ENCODE measurements around the gene WNT3.
"Not testable (repeated sequence)": the region's sequence is repeated elsewhere in the genome, so short reads cannot be mapped to it uniquely, and the experiment has no call there.

The WNT3 gene

DNA sequence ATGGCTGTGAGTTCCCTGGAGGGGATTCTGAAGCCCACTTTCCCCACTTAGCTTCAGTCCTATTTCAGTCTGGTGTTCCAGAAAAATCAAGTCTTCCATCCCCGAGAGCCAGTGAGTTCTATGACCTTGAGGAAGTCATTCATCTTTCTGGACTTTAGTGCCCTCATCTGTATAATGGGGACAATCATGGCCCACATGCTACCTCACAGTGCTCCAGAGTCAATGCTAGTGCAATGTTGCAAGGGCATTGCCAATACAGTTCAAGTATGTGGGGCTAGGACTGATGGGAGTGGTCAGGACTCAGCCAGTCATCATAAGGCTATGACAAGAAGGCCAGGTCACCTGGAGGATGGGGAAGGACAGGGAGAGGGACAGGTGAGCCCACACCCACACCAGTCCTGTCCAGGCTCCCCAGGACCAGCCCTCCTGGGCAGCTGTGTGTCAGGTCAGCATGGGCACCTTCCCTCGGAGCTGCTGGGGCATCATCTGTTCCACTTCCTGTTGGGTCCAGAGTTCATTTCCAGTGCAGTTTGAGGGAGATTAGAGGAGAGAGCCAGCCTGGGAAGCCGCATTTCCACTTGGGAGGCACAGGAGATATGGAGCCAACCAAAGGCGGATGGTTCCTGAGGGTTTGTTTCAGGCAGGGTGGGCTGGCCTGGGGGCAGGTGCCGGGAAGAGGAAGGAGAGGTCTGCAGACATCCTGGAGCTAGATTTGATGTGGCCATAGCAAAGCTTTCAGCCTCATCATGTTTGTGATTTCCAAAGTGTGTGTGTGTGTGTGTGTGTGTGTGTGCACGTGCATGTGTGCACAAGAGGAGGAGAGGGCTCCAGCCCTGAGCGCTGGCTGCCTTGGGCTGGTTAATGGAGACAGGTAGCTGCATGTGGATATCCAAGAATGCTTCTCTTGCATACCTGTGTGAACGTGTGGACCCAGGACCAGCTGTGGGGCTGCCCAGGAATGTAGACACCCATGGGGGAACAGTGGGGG lies 29.0 kb upstream of the WNT3 start:
- Mint-ChIP-seq H3K9me3 (peaks cover 11% of the 10 kb centered on the region), H3K4me1 (ENCODE audit: low read depth) (peaks cover 3% of the 10 kb centered on the region), H3K27me3 (peaks cover 60% of the 10 kb centered on the region), H3K36me3 (ENCODE audit: low read depth) (peaks cover 11% of the 10 kb centered on the region), H3K4me3 (no peak overlapping the region), H3K27ac (no peak overlapping the region)

DNA sequence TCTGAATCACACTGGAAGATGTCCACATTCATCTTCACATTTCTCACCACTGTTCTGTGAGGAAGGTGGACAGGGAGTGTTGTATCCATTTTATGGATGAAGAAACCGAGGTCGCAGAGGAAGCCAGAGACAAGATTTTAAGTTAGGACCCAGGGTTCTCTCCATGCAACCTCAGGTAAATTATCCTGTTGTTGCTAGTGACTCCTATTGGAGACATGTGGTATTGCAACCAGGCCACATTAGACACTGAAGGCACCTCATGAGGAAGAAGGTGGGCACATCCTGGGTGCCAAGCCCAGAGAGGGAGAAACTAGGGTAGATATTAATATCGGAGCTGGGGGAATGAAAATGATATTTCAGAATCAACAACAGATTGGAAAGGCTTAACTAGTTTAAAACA lies 24.3 kb upstream of the WNT3 start:
- no peak overlapping the region for H3K27ac Mint-ChIP-seq
- H3K9me3 Mint-ChIP-seq, result peaks cover 12% of the 10 kb centered on the region
- peaks cover 11% of the 10 kb centered on the region for H3K36me3 Mint-ChIP-seq (ENCODE audit: low read depth)
- H3K4me3 Mint-ChIP-seq, result no peak overlapping the region
- H3K27me3 Mint-ChIP-seq, result peaks cover 45% of the 10 kb centered on the region
- H3K4me1 Mint-ChIP-seq (ENCODE audit: low read depth), result no peaks in the 10 kb centered on the region

DNA sequence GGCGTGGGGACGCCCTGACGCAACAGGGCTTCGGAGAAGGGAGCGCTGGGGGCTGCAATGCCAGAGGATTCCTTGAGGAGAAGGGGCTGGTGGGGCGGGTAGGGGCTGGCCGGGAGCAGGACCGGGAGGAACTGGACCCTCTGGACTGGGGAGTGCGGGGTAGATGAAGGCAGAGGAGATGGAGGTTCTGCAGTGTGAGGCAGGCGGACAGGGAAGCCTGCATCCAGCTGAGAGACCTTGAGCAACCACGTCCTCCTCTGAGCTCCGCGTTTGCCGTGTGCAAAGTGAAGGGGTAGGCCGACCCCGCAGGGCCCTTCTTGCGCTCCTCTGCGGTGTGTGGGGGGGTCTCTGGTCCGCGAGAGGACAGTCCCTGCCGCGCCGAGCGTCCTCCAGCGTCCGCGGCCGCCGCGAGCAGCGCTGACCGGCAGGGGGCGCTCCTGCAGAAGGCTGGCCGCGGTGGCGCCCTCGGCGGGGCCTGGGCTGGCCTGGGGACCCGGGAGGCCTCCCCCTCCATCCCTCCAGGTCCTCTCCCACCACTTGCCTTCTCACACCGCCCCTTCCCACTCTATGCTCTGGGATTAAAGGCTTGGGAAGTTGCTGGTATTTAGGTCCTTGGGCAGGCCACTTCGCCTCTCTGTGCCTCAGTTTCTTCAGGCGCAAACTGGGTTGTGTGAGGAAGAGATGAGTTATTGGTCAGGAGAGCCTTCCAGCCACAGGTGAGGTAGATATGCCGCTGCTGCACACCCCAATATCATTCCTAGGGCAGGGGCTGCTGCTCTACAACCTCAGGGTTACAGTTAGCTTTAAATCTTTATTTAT lies 23.3 kb upstream of the WNT3 start:
- peaks cover 12% of the 10 kb centered on the region for H3K9me3 Mint-ChIP-seq
- H3K4me1 Mint-ChIP-seq (ENCODE audit: low read depth), result no peaks in the 10 kb centered on the region
- peaks cover 11% of the 10 kb centered on the region for H3K36me3 Mint-ChIP-seq (ENCODE audit: low read depth)
- no peak overlapping the region for H3K27ac Mint-ChIP-seq
- no peak overlapping the region for H3K4me3 Mint-ChIP-seq
- peaks cover 35% of the 10 kb centered on the region for H3K27me3 Mint-ChIP-seq

DNA sequence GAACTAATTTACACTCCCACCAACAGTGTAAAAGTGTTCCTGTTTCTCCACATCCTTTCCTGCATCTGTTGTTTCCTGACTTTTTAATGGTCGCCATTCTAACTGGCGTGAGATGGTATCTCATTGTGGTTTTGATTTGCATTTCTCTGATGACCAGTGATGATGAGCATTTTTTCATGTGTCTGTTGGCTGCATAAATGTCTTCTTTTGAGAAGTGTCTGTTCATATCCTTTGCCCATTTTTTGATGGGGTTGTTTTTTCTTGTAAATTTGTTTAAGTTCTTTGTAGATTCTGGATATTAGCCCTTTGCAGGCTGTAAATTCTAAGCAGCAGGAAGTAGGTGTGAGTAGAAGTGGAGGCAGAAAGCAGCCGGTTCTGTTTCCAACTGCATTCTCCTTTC lies 22.1 kb upstream of the WNT3 start:
- Mint-ChIP-seq H3K36me3 (ENCODE audit: low read depth) (peaks cover 11% of the 10 kb centered on the region), H3K9me3 (peaks cover 12% of the 10 kb centered on the region), H3K27me3 (peaks cover 35% of the 10 kb centered on the region)
- H3K4me1 Mint-ChIP-seq (ENCODE audit: low read depth); H3K27ac Mint-ChIP-seq; H3K4me3 Mint-ChIP-seq: not testable (repeated sequence)

DNA sequence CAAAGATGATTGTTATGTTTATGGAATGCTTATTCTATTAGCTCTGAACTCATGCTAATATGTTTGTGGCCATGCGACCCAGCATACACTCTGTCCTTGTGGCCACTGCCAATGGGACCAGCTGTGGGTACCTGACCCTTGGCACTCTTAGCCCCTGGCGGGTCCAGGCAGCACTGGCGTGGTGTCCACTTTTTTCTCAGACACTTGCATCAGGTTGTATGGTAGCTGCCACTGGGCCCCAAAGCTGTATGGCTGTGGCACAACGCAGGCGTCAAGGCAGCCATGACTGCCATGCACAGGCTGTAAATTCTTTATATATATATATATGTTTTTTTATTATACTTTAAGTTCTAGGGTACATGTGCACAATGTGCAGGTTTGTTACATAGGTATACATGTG lies 20.7 kb upstream of the WNT3 start:
- Mint-ChIP-seq H3K9me3 (peaks cover 12% of the 10 kb centered on the region), H3K27me3 (peaks cover 35% of the 10 kb centered on the region), H3K4me3 (no peak overlapping the region), H3K4me1 (ENCODE audit: low read depth) (peaks cover 5% of the 10 kb centered on the region), H3K36me3 (ENCODE audit: low read depth) (peaks cover 11% of the 10 kb centered on the region), H3K27ac (no peak overlapping the region)

DNA sequence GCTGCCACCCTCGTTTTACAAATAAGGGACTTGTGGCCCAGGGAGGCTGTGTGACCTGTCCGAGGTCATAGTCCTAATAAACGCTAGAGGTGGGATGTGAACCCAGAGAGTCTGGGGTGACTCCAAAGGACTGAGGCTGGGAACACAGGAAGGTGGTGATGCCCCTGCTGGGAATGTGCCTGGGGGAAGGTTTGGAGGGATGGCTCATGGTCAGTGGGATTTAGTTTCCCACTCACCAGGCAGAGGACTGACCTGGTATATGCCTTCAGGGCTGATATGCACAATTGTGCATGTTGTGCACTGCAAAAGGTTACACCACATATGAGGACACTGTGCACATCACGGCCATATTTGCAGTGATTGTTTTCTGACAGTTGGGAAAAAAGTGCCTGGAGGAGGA lies 19.0 kb upstream of the WNT3 start:
- H3K27me3 Mint-ChIP-seq, result peaks cover 23% of the 10 kb centered on the region

DNA sequence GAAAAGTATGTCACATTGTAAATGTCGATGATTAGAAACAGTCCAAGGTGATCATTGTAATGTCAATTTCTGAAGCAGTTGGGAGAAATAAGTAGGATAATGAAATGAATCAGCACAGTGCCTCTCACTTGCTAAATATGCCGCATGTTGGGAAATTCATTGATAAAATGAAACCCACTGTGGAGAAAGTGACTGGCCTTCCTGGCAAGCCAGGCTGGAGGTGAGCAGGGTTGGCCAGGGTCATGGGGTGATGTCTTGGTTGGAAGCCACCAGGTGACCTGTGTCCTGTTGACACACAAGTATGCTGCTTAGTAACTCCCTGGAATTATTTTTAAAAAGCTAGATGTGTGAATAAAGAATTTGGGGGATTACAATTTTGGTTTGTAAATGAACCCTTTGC lies 18.0 kb upstream of the WNT3 start:
- Mint-ChIP-seq H3K27me3 (peaks cover 19% of the 10 kb centered on the region), H3K36me3 (ENCODE audit: low read depth) (no peaks in the 10 kb centered on the region), H3K9me3 (no peaks in the 10 kb centered on the region), H3K4me1 (ENCODE audit: low read depth) (peaks cover 5% of the 10 kb centered on the region), H3K4me3 (no peak overlapping the region), H3K27ac (no peak overlapping the region)

More for the DNA sequence above, 19.0 kb upstream of the WNT3 start:
- Mint-ChIP-seq H3K4me3 (no peak overlapping the region), H3K4me1 (ENCODE audit: low read depth) (peaks cover 5% of the 10 kb centered on the region), H3K36me3 (ENCODE audit: low read depth) (no peaks in the 10 kb centered on the region), H3K27ac (no peak overlapping the region), H3K9me3 (peaks cover 1% of the 10 kb centered on the region)

DNA sequence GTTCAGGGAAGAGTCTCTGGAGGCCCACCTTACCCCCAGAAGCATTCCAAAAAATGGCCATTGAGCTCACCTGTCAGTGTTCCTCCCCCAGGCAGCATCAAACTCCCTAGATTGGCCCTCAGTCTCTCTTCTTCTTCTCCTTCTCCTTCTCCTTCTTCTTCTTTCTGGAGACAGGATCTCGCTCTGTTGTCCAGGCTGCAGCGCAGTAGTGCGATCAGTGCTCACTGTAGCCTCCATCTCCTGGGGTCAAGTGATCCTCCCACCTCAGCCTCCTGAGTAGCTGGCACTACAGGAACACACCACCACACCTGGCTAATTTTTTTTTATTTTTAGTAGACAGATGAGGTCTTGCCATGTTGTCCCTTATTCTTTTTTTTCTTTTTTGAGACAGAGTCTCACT lies 16.4 kb upstream of the WNT3 start:
- H3K4me3 Mint-ChIP-seq, result no peak overlapping the region
- H3K27me3 Mint-ChIP-seq, result peaks cover 7% of the 10 kb centered on the region
- no peaks in the 10 kb centered on the region for H3K36me3 Mint-ChIP-seq (ENCODE audit: low read depth)
- H3K4me1 Mint-ChIP-seq (ENCODE audit: low read depth), result peaks cover 5% of the 10 kb centered on the region
- no peak overlapping the region for H3K27ac Mint-ChIP-seq
- no peaks in the 10 kb centered on the region for H3K9me3 Mint-ChIP-seq

DNA sequence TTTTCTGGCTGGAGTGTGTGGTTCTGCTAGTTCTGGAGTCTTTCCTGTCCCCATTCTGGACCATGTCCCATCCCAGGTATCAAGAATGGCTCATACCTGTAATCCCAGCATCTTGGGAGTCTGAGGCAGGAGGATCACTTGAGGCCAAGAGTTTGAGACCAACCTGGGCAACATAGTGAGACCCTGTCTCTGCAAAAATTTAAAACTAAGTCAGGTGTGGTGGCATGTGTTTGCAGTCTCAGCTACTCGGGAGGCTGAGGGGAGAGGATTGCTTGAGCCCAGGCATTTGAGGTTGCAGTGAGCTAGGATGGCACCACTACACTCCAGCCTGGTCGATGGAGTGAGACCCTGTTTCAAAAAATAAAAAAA lies 15.3 kb upstream of the WNT3 start:
- Mint-ChIP-seq H3K36me3 (ENCODE audit: low read depth) (no peaks in the 10 kb centered on the region), H3K4me1 (ENCODE audit: low read depth) (peaks cover 5% of the 10 kb centered on the region), H3K4me3 (no peak overlapping the region), H3K27me3 (peaks cover 7% of the 10 kb centered on the region), H3K9me3 (no peaks in the 10 kb centered on the region), H3K27ac (no peak overlapping the region)

DNA sequence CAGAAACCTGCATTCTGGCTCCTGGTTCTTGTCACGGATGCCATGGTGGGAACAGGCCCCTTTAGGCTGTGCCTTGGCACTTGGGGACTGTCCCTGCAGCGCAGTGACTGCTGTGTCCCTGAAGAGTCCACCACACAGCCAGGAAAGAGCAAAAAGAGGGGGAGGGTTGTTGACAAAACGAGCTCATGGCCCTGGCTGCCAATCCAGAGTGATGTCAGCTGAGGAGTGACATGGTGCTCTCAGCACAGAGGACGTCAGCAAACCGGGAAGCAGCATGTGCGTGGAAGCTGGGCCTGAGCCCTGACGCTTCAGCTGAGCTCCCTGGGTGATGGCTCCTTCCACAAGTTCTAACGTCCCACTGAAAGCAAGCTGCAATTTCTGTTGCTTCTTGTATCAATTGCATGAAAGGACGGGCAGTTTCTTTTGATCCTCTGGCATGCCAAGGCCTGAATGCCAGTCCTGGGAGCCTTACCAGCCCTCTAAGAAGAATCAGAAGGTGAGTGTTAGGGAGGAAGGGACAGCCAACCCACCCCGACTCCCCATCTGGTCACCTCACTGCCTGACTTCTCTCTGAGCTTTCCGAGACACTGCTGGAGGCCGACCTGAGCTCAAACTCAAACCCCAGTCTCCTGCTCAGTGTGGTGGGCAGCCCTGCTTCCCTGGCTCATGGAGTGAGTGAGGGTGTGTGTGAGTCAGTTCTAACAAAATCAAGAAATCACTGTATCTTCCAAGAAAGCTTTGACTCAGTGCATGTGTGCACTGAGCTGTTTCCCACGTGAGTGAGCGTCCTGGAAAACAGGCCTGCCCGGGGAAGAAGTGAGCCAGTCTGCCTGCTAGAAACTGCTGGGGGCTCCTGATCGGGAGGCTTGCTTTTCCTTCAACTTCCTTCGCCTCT lies 14.7 kb upstream of the WNT3 start:
- Mint-ChIP-seq H3K4me3 (no peak overlapping the region), H3K9me3 (no peaks in the 10 kb centered on the region), H3K27me3 (peaks cover 7% of the 10 kb centered on the region), H3K36me3 (ENCODE audit: low read depth) (no peaks in the 10 kb centered on the region), H3K4me1 (ENCODE audit: low read depth) (peaks cover 5% of the 10 kb centered on the region), H3K27ac (no peak overlapping the region)

DNA sequence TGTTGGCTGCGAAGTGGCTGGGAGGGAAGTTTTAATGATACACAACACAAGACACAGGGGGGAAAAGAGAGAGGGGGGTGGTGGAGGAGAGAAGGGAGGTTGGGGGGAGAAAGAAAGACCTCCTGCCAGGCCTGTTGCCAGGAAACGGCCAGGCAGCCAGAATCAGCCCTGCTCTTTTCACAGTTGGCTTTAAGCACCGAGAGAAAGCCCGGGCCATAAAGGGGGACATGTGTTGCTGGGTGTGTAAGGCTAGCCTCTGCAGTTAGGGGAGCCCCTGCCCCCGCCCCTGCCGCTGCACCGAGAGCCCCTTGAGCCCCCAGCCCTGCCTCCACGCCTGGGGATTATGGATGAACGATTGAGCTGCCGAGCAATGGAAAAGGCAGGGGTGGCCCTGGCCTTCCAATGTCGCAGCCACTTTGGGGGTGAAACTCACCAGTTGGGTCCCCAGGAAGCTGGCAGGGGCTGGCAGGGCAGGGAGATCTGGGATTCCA lies 13.9 kb upstream of the WNT3 start:
- no peak overlapping the region for H3K27ac Mint-ChIP-seq
- H3K27me3 Mint-ChIP-seq, result peaks cover 7% of the 10 kb centered on the region
- no peaks in the 10 kb centered on the region for H3K36me3 Mint-ChIP-seq (ENCODE audit: low read depth)
- H3K9me3 Mint-ChIP-seq, result no peaks in the 10 kb centered on the region
- H3K4me1 Mint-ChIP-seq (ENCODE audit: low read depth), result peaks cover 5% of the 10 kb centered on the region
- H3K4me3 Mint-ChIP-seq, result no peak overlapping the region

DNA sequence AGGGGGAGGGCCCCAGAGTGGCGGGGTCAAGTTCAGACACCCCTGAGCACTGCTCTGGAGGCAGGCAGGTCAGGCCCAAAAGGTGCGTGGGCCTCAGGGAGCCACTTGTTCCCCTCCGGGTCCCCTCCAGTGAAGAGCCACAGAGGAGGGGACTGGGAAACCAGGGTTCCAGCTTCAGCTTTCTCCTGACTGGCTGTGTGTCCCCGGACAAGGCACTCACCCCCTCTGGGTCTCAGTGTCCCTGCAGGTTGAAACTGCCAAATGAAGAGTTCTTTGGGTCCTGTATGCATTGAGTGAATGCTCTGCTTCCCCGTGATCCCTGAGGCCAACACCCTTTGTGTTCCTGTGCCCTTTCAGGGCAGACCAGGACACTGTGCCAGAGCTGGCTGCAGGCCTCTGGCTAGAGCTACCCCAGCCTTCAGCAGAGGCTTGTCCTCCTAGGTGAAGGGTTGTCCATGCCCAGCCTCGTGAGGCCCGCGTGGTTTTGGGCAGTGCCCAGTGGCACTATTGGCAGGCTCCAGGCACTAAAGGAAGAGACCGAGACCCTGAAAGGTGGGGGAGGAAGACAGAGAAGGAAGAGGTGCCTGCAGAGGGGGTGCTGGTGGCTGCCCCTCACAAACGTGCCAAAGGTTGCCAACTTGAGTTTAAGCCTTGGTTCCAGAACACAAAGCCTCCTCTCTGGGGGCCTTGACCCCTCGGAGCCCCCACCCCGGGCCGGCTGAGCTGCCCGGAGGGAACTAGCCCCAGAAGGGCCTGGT lies 13.3 kb upstream of the WNT3 start:
- Mint-ChIP-seq H3K27me3 (peaks cover 7% of the 10 kb centered on the region), H3K9me3 (no peaks in the 10 kb centered on the region), H3K4me1 (ENCODE audit: low read depth) (peaks cover 5% of the 10 kb centered on the region), H3K4me3 (no peak overlapping the region), H3K36me3 (ENCODE audit: low read depth) (no peaks in the 10 kb centered on the region), H3K27ac (no peak overlapping the region)

DNA sequence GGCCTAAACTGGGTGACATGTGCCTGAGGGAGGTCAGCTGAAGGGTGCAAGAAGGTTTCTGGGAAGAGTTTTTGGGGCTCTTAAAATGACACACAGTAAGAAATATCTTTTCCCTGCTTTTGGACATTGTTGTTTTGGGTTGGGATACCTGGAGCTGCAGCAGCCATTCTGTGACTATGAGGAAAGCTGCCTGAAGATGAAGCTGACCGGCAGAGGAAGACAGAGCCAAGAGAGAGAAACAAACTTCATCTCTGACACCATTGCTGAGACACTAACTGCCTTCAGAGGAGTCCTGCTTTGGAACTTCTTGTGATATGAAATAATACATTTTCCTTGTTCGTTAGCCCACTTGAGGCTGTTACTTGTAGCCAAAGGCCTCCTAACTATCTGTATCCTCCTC lies 8.8 kb upstream of the WNT3 start:
- H3K27ac Mint-ChIP-seq, result no peak overlapping the region
- peaks cover 8% of the 10 kb centered on the region for H3K27me3 Mint-ChIP-seq
- H3K36me3 Mint-ChIP-seq (ENCODE audit: low read depth), result no peaks in the 10 kb centered on the region
- H3K4me3 Mint-ChIP-seq, result no peak overlapping the region
- no peaks in the 10 kb centered on the region for H3K9me3 Mint-ChIP-seq
- no peaks in the 10 kb centered on the region for H3K4me1 Mint-ChIP-seq (ENCODE audit: low read depth)

DNA sequence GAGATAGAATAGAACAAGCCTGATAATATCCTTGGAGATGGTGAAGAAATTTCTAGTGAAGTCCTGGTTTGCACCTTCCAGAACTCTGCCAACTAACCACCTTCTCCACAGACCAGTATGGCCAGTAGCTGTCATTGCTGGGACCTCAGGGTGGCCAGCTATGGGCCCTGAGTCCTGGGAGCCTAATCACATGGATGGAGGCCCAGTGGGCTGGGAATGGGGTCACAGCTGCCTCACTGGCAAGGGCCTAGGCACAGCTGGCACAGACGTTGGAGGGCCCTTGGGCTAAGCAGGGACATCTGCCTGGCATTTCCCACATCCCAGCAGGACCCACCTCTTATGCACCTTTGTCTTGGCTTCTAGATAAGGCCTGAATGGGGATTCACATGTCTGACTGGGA lies 7.6 kb upstream of the WNT3 start:
- no peaks in the 10 kb centered on the region for H3K36me3 Mint-ChIP-seq (ENCODE audit: low read depth)
- H3K9me3 Mint-ChIP-seq, result no peaks in the 10 kb centered on the region
- no peak overlapping the region for H3K4me3 Mint-ChIP-seq
- H3K4me1 Mint-ChIP-seq (ENCODE audit: low read depth), result no peaks in the 10 kb centered on the region
- peaks cover 20% of the 10 kb centered on the region for H3K27me3 Mint-ChIP-seq
- no peak overlapping the region for H3K27ac Mint-ChIP-seq
